Epithelial cell of prostate (primary cell): Measurements from ENCODE around the gene ST6GAL1.

Source experiments
- DNase-seq: peaks from one replicate; pipeline ENCODE4 v3.0.0-alpha.2; 2011; ENCODE audit warnings: low read depth, low spot score
- H3K27ac ChIP-seq: fragments of 450-650 bp; 2 replicates; pipeline ENCODE4 v1.5.1; 2017; ENCODE audit warnings: mild to moderate bottlenecking

Gene ST6GAL1

DNA sequence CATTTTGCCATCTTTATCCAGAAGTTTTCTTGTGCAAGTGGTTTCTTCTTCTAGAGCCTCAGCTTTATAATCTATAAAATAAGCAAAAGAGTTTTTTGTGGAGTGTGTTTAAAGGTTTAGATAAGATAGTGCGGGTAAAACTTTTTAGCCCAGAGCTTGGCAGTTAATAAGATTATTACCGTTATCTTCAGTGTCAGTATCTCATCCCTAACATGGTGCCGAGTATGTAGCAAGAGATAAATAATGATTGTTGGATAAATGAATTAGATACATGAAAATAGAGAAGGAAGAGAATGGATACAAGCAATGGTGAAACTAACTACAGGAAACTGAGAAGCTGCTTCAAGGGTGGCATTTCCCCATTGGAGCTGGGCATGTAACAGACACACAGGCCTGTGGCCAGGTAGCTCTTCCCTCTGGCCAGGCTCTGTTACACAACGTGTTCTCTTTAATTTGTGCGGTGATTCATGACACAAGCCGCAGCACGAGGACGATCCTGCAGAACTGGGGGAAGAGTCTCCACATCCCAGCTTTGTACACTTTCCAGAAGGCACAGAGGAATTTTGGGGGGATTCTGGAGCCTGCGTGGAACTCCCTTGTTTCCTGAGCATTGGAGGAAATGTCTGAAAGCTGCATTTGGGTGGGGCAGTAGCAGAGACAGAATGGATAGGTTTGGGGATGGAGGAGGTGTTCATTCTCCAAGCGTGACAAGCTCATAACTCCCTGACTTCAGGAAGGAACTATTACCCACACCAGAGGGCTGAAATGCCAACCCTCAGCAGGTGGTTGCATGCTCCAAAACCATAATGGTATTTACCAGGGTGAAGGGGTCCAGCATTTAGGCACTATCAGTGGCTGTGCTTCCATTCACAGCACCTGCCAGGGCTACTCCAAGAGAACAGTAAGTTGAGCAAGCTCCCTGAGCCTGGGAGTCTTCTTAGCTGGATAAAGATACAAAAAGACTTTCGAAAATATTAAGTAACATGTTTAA lies 14.2 kb upstream of the ST6GAL1 start:
- peak overlapping the region; percentile 30 for H3K27ac ChIP-seq
- DNase-seq, result no peak

DNA sequence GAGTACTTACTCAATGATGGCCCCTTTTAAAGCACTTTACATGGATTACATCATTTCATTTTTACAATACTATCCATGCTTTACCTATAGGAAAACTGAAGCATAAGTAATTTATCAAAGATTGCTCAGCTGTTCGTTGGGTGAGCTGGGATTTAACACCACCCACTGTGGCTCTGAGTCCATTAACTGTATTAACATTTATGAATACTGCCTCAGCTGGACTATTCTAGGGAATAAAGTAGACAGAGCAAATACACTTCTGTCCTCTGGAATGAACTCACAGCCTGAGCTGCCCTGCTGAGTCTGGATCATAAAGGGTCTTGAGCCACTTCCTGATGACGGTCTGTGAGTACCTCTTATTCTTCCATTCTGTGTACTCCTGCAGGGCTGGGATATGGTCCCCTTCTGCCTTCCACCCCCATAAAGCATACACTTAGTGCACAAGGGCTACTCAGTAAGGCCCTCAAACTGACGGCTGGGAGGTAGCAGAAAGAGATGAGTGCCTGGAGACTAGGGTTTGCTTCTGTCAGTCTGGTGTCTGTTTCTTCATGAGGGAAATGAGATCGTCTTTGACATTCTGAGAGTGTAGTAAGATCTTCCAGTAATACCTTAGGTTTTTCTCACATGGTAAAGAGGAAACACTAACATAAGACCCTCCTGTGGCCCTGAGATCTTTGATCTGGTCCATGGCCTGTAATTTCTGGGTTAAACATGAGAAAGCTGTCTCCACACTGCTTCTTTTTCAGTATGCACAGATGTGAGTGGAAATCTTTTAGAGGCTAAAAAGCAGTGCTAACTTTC lies 12.6 kb upstream of the ST6GAL1 start:
- DNase-seq, result no peak
- H3K27ac ChIP-seq, result no peak overlapping the region

DNA sequence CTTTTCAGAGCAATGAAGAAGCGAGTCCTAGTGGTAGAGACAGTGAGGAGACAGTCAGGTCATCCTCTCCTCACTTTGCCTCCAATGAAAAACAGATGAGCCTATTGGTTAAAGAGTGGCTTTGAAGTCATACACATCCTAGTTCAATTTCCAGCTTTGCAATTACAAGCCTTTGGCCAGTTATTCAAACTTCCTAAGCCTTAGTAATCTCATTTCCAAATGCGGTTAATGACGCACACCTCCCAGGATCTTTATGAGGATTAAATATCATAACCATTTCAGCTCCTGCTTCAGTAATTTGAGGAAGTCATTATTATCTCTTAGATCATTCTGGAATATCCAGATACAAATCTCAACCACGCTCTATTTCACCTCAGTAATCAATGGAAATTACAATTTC lies 10.0 kb upstream of the ST6GAL1 start:
- no peak for DNase-seq
- H3K27ac ChIP-seq, result no peak overlapping the region

DNA sequence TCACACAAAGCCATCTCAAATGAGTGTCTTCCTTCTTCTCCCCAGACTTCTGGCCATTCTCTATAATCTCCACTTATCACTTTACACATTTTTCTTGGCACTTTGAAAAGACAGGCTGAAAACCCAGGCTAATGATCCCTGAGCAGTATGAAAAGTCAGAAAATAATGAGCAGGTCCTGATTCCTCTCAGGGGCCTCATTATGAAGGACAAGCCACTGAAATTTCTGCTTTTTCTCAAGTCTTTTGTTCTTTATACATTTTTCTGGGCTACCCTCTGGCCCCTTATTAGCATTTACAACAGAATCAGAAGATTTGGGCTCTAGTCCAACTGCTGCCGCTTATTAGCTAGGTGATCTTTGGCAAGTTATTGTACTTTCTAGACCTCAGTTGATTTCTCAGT lies 9.5 kb upstream of the ST6GAL1 start:
- H3K27ac ChIP-seq, result no peak overlapping the region
- no peak for DNase-seq

DNA sequence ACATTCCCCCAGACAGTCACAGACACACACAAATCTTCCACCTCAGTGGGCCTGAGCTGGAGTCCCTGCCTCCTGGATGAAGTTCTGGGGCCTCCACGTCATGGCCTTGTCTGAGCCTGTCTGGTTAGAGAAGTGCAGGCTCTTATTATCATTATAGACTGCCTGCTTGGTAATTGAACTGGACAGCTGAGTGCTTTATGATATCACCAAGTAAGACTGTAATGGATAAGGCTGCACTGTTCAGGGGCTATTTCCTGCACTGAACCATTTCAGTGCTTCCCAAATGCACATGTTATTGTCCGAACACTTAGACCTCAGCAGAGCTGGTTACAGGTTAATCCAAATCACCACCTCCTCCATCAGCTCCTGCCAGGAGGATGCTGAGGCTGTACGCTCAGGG lies 8.7 kb upstream of the ST6GAL1 start:
- H3K27ac ChIP-seq, result no peak overlapping the region
- DNase-seq, result no peak

DNA sequence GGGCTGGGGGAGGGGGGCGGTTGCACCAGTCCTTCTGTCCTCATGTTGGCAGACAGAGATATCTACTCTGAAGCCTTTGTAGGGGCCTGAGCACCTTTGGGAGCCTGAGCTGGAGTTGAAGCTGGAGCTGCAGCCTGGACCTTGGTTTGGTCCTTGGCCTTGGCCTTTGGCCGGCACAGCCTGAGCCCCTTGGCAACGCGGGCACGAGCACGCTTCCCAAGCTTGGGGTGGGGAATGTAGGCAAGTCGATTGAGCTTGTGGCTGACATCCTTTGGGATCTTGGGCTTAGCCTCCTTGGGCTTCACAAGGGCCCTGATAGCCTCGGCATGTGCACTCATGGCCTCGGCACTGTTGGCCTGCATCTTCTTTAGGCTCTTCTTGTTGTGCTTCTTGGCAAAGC lies 8.1 kb upstream of the ST6GAL1 start:
- DNase-seq, result no peak
- H3K27ac ChIP-seq, result peak overlapping the region; percentile 82

DNA sequence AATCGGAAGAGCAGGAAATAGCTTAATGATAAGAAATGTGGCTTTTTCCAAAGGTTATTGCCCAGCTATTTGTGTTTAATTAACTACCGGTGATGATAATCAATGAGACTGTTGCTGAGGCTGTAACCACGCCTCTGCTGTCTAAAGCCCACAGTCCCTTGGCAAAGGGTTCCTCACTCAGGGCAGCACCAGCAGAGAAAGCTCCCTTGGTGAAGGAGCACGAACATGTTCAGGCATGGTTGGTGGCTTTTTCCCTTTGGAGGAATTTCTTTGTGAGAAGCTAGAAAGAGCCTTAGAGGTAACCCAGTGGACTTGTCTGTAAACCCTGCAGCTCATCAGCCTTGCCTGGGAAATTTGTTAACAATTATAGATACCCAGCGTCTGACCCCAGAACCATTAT lies 7.5 kb upstream of the ST6GAL1 start:
- peak; percentile 55 for DNase-seq
- H3K27ac ChIP-seq, result peak overlapping the region; percentile 82

DNA sequence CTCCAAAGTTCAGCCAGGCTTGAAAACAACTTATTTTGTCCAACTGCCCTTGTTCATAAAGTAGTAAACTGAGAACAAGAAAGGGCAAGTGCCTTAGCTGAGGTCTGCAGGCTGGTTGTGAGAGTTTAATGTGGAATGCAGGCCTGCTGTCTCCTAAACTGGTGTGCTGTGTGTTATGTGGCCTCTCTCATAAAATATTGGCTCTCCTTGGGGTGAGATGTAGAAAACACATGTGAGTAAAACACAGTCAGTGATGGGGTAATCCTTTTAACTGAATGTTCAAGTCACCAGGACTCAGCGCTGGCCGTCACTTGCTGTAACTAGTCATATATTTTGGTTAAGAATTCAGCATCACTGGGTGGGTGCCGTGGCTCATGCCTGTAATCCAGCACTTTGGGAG lies 7.1 kb upstream of the ST6GAL1 start:
- peak overlapping the region; percentile 82 for H3K27ac ChIP-seq
- DNase-seq, result peak; percentile 34

DNA sequence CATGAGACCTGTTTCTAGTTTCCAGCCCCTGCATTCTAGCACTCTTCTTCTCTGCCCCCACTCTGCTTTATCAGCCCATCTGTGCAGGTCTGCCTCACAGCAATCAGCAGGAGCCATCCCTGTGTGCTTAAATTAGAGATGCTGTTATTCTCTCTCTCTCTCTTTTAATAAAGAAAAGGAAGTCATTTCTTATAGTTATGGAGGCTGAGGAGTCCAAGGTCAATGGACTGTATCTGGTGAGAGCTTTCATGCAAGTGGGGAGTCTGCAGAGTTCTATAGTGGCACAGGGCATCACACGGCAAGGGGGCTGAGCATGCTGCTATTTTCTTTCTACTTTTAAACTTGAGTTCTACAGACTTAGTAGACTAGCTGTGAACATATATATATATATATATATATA lies 4.5 kb upstream of the ST6GAL1 start:
- no peak for DNase-seq
- H3K27ac ChIP-seq, result no peak overlapping the region

DNA sequence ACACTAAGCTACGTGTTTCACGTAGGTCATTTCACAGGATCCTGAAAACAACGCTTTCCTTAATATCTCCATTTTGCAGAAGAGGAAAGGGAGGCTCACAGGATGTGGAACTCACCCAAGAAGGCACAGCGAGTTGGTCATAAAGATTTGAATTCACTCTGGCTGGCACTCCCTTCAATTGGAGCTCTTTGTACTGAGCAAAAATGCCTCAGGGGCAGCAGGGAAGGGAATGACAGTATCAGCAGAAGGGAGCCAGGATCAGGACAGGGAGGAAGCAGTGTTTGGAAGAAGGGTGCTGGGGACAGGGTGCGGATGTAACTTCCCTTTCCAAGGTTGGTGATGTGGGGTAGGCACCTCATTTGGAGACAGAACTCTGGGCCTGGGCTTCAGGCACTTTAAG lies 1.1 kb upstream of the ST6GAL1 start:
- no peak for DNase-seq
- H3K27ac ChIP-seq, result peak overlapping the region; percentile 21

DNA sequence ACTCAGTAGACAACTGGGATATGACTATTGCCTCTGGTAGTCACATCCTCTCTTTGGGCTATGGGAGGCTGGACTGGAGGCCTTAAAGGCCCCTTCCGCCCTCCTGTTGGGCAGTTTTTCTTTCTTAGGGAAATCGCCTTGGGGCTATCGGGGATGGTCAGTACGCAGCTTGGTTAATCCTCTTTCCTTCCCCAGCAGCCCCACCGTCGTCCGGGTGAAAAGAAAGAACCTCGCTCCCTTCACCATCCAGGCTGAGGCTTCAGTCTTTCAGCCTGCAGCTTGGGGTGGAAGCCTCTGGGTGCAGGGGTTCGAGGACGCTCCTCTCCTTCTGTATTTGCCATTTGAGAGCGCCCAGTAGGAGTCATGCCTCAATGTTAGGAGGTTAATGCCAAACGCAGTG lies 641 bp upstream of the ST6GAL1 start:
- no peak for DNase-seq
- H3K27ac ChIP-seq, result peak overlapping the region; percentile 21

DNA sequence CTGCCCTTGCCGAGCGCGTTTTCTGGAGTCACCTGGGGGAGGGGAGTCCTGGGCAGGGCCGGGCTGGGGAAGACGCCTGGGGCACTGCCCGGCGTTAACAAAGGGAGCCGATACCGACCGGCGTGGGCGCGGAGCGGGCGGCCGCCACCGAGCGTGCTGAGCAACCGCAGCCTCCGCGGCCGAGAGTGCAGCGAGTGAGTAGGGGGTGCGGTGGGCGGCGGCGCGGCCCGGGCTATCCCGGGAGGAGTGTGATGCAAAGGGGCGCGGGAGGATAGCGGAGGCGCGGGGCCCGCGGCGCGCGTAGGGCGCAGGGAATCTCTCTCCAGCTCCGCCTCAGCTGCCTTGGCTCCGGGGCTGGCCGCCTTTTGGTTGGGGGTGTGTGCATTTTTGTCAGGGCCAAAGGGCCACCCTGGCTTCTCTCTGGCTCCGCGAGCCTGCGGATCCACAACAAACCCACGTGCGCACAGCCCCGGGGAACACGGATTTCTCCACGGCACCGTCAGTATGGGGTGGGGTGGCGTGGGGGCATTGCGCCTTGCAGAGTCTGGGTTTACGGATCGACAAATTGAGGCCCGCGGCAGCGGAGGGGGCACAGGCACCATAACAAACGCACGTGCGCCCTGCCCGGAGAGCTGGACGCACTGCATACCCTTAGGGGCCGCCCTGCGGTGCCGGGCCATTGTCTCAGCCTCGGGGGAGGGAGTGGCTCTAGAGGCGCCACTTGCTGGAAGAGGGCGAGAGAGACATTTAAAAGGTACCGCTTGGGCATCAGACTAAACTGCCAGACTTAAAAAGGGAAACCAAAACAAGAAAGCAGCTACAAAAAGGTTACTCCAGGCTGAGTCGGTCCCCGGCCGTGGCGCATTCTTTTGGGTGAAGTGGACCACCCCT lies 560 bp downstream of the ST6GAL1 start:
- DNase-seq, result no peak
- H3K27ac ChIP-seq, result peak overlapping the region; percentile 29

DNA sequence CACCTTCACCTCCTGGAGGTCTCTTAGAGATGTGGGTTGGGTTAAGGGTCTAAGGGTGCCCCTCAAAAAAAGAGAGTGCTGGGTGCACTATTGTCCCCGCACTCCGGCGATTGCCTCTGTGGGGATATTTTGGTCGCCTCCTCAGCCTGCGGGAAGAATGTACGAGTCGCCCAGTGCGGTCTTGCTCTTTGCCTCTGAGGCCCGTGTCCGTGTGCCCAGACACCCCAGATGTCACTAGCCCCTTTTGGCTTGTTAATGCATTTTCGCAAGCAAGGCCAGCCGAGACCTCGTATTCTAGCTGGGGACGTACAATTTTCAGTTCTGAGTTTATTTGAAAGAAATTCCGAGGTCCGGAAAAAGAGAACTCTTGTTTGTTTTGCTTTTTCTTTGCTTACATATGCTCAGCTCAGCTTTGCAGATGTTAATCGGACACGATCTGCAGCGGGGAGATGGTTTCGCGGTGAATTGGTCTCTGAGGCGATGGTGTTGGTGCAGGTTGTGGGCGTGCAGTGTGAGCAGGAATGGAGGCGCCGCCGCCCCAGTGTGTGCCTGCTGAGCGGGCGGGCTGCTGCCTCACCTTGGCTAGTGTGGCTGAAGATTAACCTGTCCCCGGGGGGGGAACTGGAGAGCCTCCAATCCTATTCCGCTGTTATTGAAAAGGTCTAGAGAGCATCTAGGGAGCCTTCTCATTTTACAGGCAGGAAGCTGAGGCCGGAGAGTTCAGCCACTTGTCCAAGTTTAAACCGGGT lies 1.4 kb downstream of the ST6GAL1 start:
- H3K27ac ChIP-seq, result peak overlapping the region; percentile 29
- no peak for DNase-seq

DNA sequence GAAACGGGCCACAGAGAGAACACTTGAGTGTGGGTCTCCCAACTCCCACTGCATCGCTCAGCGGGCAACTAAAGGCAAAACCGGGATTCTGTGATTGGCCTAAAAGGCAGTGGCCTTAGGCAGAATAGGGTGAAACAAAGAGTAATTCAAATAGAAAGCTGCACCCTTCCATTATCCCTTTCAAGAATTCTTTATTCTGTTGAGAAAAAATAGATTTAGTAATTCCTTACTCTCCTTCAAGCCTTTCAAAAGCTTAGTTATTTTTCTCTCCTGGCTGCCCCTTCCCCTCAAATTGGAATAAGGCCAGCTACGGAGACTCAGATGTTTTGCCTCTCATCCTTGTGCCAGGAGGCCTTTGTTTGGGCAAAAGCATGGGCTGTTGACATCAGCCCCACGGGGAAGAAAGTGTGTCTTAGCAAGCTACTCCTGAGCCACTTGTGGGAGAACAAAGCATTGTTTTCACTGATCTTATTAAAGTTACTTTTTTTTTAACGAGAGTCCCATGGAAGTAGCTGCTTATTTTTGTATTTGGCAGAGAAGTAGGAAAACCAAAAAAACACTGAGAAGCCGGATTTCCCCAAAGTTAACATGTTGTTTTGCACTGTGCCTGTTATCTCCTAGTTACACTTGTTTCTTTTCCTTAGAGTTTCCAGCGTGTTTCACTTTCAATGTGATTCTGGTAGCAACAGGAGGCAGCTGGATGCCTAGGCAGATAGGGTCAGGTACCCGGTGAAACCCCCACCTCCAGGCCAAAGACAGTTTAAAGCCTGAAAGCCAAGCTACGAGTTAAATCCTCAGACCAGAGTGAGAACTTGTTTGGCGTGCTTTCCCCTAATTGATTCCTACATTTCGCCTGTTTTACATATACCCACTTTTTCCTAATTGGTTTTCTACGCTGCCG lies 2.2 kb downstream of the ST6GAL1 start:
- DNase-seq, result no peak
- H3K27ac ChIP-seq, result peak overlapping the region; percentile 29

DNA sequence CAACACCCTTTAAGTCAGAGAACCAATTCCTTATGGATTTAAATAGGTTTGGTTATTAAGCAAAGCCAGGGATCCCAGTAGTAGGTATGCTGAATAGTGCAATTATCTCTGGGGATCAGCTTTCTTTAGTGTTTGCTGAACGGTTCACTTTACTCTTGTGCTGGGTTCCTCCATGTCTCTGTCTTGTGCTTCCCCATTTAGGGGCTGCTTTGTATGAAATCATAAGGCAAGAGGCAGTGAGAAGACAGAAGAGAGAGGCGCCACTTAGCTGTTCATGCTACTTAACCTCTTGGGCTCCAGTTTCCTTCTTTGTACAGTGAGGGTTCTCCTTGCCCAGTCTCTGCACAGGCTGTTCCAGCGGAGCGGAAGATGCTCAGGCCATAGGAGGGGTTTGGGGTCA lies 3.5 kb downstream of the ST6GAL1 start:
- no peak overlapping the region for H3K27ac ChIP-seq
- DNase-seq, result no peak

DNA sequence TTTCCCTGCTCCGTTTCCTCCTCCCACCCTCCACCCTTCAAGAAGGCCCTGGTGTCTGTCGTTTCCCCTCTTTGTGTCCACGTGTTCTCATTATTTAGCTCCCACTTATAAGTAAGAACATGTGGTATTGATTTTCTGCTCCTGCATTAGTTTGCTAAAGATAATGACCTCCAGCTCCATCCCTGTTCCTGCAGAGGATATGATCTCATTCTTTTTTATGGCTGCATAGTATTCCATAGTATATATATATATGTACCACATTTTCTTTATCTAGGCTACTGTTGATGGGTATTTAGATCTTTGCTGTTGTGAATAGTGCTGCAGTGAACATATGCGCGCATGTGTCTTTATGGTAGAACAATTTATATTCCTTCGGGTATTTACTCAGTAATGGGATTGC lies 4.8 kb downstream of the ST6GAL1 start:
- no peak overlapping the region for H3K27ac ChIP-seq
- no peak for DNase-seq

DNA sequence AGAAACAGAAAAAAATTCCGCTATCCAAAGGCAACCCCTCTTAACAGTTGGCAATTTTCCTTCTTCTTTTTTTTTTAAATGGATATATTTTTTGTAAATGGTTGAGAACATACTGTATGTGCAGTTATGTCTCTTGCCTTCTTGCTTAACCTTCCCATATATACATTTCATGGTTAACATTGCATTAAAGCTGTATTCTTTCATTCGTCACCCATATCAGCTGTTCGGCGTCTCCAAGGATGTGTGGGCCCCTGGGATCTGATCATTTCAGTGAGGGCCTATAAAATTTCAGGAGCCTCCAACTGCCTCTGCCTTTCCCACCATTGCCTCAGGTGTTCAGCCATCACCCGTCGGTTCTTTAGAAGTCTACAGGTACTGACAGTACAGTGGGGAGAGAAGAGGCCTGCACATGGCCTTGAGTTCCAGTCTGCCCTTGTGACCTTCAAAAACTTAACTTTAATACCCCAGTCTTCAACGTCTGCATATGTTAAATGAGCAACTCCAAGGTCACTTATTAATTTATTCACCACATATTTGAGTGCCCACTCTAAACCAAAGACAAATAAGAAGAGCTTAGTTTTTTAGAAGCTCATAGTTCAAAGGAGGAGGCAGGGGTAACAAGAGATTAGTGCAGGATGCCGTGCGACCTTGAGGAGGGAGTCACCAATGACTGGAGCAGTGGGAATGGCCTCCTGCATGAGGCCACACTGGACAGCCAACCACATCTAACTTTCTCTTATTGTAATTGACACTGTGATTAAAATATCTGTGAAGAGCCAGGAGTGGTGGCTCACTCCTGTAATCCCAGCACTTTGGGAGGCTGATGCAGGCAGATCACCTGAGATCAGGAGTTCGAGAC lies 6.9 kb downstream of the ST6GAL1 start:
- H3K27ac ChIP-seq, result no peak overlapping the region
- DNase-seq, result no peak

DNA sequence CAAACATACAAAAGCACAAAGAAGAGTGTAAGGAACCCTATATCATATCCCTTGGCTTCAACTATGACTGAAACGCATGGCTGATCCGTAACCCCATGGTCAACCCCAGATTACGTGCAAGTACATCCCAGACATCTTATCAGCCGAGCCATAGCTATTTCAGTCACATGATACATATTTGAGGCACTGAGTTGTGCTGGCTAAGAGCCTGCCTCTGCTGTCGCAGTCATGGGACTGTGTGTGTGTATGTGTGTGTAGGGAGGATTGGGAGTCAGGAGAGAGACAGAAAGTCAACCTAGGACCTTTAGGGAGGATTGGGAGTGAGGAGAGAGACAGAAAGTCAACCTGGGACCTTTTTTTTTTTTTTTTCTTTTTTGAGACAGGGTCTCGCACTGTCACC lies 8.4 kb downstream of the ST6GAL1 start:
- DNase-seq, result no peak
- no peak overlapping the region for H3K27ac ChIP-seq
